AG04449 (cell line): ENCODE measurements around the gene VAMP1.

Source experiments
- CTCF ChIA-PET: fragments of 350-600 bp; formaldehyde crosslinking; extraction: SDS; loops from one replicate; lab custom pipeline; 2021; ENCODE audit warnings: antibody characterized with exemption; lab: Yijun Ruan, JAX
- POLR2A ChIA-PET: fragments of 400-600, 350-600 bp; formaldehyde crosslinking; extraction: SDS; loops from one replicate; lab custom pipeline; 2020; ENCODE audit warnings: antibody characterized with exemption, inconsistent platforms; lab: Yijun Ruan, JAX
- DNase-seq: peaks from one replicate; pipeline ENCODE4 v3.0.0-alpha.2; 2010; ENCODE audit warnings: low read depth, low spot score
- H3K4me3 ChIP-seq: 2 replicates; pipeline ENCODE4 v1.5.1; 2011; ENCODE audit warnings: low read depth, mild to moderate bottlenecking, control low read depth, low read length
- TF ChIP-seq, protein P1 (sequence below): IDR thresholded peaks from one replicate; pipeline ENCODE4 v1.5.1; 2011; ENCODE audit warnings: mild to moderate bottlenecking, moderate library complexity, low read length, control low read depth, inconsistent platforms; ENCODE audit not compliant: insufficient read depth; ENCODE audit errors: missing control alignments

Gene VAMP1

DNA sequence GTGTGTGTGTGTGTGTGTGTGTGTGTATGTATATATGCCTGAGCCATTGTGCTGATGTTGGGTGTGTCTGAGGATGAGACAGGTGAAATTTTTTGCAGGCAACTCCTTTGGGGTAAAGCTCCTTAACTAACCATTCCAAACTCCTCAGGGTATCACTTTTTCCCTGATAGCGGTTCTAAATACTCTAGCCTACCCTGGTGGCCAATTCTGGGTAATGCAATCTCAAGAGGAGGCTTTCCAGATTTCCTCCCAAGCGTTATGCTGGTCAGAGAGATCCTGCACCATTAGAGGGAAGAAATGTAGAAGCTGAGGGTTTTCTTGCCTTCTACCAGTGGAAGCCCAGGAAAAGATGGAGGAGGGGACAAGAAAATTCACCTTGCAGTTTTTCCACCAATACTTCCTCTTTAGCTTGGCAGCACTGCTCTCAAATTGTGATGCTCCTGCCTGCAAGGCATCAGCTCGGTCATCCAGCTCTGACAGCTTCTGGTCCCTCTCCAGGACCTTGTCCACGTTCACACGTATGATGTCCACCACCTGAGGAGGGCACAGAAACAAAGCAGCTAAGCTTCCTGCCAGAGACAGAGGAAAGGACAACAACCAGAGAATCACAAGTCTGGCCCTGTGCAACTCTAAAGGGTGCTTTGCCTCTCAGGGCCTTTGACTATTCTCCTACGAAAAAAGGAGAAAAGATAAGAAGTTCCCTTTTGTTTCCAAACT, 4.9 kb downstream of the VAMP1 start:
- ChIA-PET POLR2A (interaction anchor here (1.0 kb wide), 3 partner anchors 72 to 142 kb away, joined by 3 to 4 read pairs (median 3); no protein-coding TSS in a partner anchor), CTCF (interaction anchor here (0.6 to 10.3 kb wide), 56 partner anchors 9 to 477 kb away, joined by 3 to 199 read pairs (median 4); partner anchors contain the start of genes LTBR, MRPL51 and TAPBPL)
- no peak overlapping the region for H3K4me3 ChIP-seq
- TF ChIP-seq, protein P1, sequence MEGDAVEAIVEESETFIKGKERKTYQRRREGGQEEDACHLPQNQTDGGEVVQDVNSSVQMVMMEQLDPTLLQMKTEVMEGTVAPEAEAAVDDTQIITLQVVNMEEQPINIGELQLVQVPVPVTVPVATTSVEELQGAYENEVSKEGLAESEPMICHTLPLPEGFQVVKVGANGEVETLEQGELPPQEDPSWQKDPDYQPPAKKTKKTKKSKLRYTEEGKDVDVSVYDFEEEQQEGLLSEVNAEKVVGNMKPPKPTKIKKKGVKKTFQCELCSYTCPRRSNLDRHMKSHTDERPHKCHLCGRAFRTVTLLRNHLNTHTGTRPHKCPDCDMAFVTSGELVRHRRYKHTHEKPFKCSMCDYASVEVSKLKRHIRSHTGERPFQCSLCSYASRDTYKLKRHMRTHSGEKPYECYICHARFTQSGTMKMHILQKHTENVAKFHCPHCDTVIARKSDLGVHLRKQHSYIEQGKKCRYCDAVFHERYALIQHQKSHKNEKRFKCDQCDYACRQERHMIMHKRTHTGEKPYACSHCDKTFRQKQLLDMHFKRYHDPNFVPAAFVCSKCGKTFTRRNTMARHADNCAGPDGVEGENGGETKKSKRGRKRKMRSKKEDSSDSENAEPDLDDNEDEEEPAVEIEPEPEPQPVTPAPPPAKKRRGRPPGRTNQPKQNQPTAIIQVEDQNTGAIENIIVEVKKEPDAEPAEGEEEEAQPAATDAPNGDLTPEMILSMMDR = peak; percentile 65
- DNase-seq = no peak

DNA sequence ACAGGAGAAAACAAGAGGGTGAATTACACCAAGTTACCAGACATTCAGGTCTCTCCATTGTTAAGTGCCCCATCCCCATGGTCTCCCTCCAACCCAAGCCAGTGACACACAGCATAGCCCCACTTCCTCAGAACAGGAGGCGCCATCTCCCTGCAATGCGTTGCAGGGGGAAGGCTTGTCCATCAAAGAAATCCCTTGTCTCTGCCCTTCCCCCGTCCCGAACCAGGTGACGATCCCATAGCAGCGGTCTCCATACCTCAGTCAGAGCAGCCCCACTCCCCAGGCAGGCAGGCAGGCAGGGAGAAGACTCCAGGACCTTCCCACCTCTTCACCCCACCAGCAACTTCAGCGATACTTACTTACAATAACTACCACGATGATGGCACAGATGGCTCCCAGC, 5.9 kb downstream of the VAMP1 start:
- TF ChIP-seq, protein P1 = no peak
- DNase-seq = no peak
- ChIA-PET CTCF (interaction anchor here (0.8 to 10.3 kb wide), 31 partner anchors 10 to 476 kb away, joined by 3 to 199 read pairs (median 9); partner anchors contain the start of genes MRPL51 and TAPBPL), POLR2A (no interaction called here)
- H3K4me3 ChIP-seq = no peak overlapping the region

DNA sequence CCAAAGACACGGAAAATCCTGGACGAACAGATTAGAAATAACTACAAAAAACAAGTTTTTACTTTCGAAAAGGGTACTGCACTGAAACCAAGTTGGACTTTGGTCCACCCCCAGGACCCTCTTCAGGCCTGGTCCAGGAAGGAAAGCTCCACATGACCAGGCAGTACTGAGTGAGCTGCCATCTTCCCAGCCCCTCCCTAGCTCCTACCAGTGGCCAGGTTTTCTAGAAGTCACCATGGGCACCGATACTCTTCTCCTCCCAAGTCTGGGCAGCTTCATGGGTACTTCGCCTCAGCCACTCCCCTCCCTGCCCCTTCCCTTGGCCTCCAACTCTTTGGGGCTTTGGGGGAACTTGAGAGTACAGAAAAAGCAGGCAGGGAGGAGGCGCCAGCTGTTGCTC, 6.6 kb downstream of the VAMP1 start:
- POLR2A ChIA-PET = interaction anchor here (0.7 kb wide), 1 partner anchor 70 kb away, joined by 6 read pairs; the partner anchor contains the start of gene GAPDH
- DNase-seq = no peak
- CTCF ChIA-PET = interaction anchor here (0.6 to 10.3 kb wide), 9 partner anchors 8 to 141 kb away, joined by 3 to 199 read pairs (median 4); no protein-coding TSS in a partner anchor
- TF ChIP-seq, protein P1 = no peak
- no peak overlapping the region for H3K4me3 ChIP-seq

DNA sequence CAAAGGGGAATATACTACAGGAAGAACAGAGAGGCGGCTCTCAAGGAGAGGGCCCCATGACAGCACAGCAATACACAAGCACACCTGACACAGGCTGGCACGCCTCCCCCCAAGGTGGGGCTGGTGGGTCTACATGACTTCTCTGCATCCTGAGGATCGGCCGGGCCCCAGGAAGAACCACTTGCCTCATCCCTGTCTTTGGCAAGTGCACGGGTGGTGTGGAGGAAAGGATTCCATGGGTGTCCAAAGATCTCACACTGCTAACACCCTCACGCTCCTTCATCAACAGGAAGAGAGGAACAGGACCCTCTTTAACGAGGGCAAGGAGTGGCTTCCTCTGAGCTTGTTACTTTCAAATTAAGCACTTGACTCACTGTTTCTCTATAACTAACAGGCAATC, 7.3 kb downstream of the VAMP1 start:
- no peak for DNase-seq
- TF ChIP-seq, protein P1 = no peak
- no peak overlapping the region for H3K4me3 ChIP-seq
- ChIA-PET POLR2A (interaction anchor here (0.7 to 7.5 kb wide), 2 partner anchors 7 to 71 kb away, joined by 6 to 43 read pairs; partner anchors contain the start of genes GAPDH and VAMP1), CTCF (interaction anchor here (0.9 to 10.3 kb wide), 8 partner anchors 12 to 140 kb away, joined by 3 to 199 read pairs (median 4); no protein-coding TSS in a partner anchor)

DNA sequence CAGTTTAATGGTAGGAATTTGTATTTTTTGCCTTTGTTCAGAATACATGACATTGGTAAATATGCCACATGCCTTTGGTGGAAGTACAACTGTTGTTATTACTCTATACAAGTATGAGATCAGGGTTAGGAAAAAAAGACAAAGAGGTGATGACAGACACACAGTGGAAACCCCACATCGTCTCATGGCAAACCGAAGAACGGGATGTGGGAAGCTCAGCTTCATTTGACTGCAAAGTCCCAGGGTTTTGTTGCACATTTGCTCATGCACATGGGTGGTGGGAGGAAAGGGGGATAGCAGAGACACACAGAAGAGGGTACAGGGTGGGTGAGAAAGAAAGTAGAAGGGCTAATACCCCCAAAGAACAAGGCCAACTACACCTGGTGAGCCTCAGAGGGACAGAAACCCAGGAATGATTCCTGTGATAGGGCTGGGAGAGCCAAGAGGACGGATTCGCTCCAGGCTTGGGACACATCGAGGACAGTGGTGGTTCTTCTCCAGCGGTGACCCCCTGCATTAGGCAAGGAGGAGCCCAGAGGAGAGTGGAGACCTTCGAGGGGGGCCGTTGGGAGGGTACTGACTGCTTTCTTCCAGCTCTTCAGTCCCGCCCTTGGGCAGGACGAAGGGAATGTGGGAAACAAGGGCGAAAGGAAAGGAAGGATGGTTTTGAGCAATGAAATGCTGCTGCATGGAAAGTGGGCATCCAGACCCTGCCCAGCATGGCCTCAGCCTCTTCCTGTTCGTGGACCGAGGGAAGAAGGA, 8.1 kb downstream of the VAMP1 start:
- TF ChIP-seq, protein P1 = no peak
- ChIA-PET POLR2A (interaction anchor here (7.5 kb wide), 1 partner anchor 8 kb away, joined by 43 read pairs; the partner anchor contains the start of gene VAMP1), CTCF (interaction anchor here (1.1 to 10.3 kb wide), 3 partner anchors 10 to 37 kb away, joined by 3 to 199 read pairs (median 13); partner anchors contain the start of gene TAPBPL)
- no peak overlapping the region for H3K4me3 ChIP-seq
- no peak for DNase-seq
